NCI-H526 treated with DMSO at 0.1 percent for 48 hours (cell line): ENCODE data around the gene LRP5.
"Not testable (repeated sequence)": the region's sequence is repeated elsewhere in the genome, so short reads cannot be mapped to it uniquely, and the experiment has no call there.

ENCODE experiments used
- DNase-seq: peaks from one replicate; lab custom pipeline; 2025; lab: John Stamatoyannopoulos, UW

The LRP5 gene

DNA sequence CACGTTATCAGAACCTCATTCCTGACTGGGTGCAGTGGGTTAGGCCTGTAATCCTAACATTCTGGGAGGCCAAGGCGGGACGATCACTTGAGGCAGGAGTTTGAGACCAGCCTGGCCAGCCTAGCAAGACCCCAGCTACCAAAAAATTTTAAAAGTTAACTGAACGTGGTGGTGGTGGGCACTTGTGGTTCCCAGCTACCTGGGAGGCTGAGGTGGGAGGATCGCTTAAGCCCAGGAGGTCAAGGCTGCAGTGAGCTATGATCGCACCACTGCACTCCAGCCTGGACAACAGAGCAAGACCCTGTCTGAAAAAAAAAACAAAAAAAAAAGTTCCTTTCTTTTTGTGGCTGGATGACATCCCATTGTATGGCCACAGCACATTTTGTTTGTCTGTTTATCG, 80.4 kb downstream of the LRP5 start:
- no peak for DNase-seq

DNA sequence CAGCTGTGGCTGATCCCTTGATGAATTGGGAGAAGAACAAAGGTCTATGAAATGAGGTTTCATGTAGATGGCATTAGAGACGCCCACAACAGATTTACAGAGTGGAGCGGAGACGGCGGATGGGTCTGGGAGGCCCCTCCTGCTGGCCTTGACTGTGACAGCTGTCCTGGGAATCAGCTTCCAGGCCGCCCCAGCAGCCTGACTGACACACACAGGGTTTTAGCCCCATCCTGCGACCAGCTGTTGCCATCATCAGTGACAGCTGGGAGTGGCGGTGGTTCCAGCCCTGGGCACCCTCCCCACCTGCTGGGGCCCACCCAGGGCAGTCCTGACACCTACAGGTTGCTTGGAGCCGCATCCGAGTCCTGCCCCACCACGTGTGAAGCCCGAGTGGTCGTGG, 84.1 kb downstream of the LRP5 start:
- DNase-seq, result no peak

DNA sequence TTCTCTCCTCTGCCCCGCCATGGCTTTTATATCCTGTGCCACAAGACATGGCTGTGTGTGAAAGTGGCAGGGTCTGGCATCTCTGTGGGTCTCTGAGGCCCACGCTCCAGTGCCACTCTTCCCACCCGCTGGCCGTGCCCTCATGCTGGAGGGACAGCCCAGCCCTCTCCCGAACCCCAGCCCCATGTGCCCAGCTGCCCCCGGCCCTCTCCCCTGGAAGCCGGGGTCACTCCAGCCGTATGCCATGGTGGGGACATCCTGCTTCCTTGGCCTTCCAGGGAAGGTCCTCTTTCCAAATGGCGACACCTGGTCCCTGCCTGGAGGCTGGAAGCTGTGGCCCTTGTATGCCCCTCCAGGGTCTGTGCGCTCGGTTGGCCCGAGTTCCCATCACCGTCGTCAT, 84.9 kb downstream of the LRP5 start:
- DNase-seq, result no peak

- no peak for DNase-seq
Observed at GRCh38 chr11:68398995-68399851, 86.8 kb downstream of the LRP5 start.

- DNase-seq, result no peak
Observed at GRCh38 chr11:68399916-68400315, 87.5 kb downstream of the LRP5 start.

DNA sequence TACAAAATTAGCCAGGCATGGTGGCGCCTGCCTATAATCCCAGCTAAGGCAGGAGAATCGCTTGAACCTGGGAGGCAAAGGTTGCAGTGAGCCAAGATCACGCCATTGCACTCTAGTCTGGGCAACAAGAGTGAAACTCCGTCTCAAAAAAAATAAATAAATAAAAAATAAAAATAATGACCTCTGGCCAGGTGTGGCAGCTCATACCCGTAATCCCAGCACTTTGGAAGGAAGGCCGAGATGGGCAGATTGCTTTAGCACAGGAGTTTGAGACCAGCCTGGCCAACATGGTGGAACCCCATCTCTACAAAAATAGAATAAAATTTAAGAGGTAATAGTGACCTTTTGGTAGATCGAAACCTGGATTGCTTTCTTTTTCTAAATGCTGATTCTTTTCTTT, 88.2 kb downstream of the LRP5 start:
- not testable (repeated sequence) for DNase-seq

DNA sequence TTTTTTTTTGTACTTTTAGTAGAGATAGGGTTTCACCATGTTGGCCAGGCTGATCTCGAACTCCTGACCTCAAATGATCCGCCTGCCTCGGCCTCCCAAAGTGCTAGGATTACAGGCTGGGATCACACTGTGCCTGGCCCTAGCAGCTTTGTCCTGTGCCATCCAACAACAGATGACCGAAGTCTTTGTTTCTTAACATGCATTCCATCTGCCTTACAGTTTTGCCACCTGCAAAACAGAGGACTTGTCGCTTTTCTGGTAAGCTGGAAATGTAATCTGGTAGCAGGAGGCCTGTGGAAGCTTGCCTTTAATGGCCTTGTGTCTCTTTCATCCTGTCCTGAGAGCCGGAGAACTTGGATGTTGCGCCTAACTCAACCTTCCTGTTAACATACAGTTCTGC, 89.5 kb downstream of the LRP5 start:
- DNase-seq, result no peak

- no peak for DNase-seq
Observed at GRCh38 chr11:68402355-68403031, 90.1 kb downstream of the LRP5 start.

DNA sequence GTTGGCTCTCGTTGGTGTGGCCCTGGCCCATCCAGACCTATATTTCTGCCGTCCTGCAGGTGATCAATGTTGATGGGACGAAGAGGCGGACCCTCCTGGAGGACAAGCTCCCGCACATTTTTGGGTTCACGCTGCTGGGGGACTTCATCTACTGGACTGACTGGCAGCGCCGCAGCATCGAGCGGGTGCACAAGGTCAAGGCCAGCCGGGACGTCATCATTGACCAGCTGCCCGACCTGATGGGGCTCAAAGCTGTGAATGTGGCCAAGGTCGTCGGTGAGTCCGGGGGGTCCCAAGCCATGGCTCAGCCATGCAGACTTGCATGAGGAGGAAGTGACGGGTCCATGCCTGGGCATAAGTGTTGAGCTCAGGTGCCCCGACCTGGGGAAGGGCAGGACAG, 91.0 kb downstream of the LRP5 start:
- no peak for DNase-seq

GRCh38 chr11:68403831-68404230, 91.4 kb downstream of the LRP5 start:
- DNase-seq, result no peak

DNA sequence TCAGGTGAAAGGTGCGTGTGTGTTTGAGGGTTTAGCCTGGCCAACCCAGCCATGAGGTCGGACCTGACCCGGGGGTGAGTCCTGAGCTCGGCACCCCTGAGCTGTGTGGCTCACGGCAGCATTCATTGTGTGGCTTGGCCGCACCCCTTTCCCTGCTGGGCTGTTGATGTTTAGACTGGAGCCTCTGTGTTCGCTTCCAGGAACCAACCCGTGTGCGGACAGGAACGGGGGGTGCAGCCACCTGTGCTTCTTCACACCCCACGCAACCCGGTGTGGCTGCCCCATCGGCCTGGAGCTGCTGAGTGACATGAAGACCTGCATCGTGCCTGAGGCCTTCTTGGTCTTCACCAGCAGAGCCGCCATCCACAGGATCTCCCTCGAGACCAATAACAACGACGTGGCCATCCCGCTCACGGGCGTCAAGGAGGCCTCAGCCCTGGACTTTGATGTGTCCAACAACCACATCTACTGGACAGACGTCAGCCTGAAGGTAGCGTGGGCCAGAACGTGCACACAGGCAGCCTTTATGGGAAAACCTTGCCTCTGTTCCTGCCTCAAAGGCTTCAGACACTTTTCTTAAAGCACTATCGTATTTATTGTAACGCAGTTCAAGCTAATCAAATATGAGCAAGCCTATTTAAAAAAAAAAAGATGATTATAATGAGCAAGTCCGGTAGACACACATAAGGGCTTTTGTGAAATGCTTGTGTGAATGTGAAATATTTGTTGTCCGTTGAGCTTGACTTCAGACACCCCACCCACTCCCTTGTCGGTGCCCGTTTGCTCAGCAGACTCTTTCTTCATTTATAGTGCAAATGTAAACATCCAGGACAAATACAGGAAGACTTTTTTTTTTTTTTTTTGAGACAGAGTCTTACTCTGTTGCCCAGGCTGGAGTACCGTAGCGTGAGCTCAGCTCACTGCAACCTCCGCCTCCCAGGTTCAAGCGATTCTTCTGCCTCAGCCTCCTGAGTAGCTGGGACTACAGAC, 94.2 kb downstream of the LRP5 start:
- DNase-seq, result peak; percentile 20

GRCh38 chr11:68408512-68408911, 96.1 kb downstream of the LRP5 start:
- no peak for DNase-seq

DNA sequence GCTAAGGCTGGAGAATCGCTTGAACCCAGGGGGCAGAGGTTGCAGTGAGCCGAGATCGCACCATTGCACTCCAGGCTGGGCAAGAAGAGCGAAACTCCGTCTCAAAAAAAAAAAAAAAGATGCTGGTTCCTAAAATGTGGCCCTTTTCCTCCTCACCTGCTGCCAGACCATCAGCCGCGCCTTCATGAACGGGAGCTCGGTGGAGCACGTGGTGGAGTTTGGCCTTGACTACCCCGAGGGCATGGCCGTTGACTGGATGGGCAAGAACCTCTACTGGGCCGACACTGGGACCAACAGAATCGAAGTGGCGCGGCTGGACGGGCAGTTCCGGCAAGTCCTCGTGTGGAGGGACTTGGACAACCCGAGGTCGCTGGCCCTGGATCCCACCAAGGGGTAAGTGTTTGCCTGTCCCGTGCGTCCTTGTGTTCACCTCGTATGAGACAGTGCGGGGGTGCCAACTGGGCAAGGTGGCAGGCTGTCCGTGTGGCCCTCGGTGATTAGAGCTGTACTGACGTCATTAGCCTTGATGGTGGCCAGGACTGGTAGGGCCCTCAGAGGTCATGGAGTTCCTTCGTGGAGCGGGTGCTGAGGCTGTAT, 97.5 kb downstream of the LRP5 start:
- no peak for DNase-seq

GRCh38 chr11:68411501-68411991, 99.2 kb downstream of the LRP5 start:
- no peak for DNase-seq

DNA sequence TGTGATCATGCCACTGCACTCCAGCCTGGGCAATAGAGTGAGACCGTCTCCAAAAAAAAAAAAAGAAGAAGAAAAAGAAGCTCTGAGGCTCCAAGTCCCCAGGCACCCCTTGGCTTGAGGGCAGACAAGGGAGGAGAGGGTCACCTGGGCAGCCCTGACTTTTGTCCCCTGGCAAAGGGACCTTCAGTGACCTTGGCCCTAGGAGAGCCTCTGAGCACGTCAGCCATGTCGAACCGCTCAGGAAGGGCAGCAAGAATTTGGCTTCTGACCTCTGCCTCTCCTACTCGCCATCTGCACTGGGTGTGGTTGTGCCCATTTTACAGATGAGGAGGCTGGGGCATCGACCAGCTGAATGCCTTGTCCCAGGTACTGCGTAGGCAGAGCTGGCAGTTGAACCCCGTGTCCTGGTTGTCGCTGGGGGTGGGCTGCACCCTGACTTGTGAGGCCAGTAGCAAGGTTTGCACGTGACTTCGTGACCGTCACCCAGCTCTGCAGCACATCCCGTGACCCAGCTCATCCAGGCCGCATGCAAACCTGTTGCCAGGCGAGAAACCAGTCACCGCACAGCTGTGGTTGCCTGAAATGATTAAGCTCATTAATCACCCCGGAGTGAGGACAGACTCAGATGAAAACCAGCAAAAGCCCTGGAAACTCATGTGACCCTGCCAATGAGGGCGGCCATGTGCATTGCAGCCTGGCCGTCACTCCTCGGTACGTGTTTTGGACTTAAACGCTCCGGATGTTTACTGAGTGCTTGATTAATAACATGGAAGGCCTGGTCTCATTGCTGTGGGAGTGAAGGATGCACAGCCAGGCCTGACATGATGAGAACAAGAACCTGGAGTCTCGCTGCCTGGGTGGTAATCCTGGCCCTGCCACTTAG, 100.4 kb downstream of the LRP5 start:
- no peak for DNase-seq

- no peak for DNase-seq
Observed at GRCh38 chr11:68413591-68413999, 101.2 kb downstream of the LRP5 start.

- DNase-seq, result no peak
Observed at GRCh38 chr11:68414496-68415221, 102.3 kb downstream of the LRP5 start.

- DNase-seq, result no peak
Observed at GRCh38 chr11:68416070-68416578, 103.7 kb downstream of the LRP5 start.

- no peak for DNase-seq
Observed at GRCh38 chr11:68418648-68419047, 106.3 kb downstream of the LRP5 start.

GRCh38 chr11:68420171-68420570, 107.8 kb downstream of the LRP5 start:
- no peak for DNase-seq
